GM23338 (cell line): ENCODE measurements around the gene ROCK2. TPM values are rescaled to one million over a fixed set of nuclear protein-coding genes. Genes with fewer than 3 reads are reported as not detected.

Experiments used
- ATAC-seq: fragments of 200-7000 bp; cut with Tn5 transposase; 3 replicates; pipeline ENCODE4 v1.9.1; 2020
- DNase-seq: peaks from one replicate; pipeline ENCODE4 v3.0.0-alpha.2; 2015; ENCODE audit warnings: low spot score
- H2AFZ ChIP-seq: fragments of 200-600 bp; sonication (generic); 2 replicates; pipeline ENCODE4 v1.8.0; 2016; ENCODE audit warnings: antibody characterized with exemption, mild to moderate bottlenecking, moderate library complexity
- H3F3A ChIP-seq: fragments of 200-600 bp; sonication (generic); replicated peaks from 2 replicates; pipeline ENCODE4 v1.8.0; 2017; ENCODE audit warnings: antibody characterized with exemption, mixed run types, low read depth
- H3K27ac ChIP-seq: fragments of 200-600 bp; sonication (generic); 2 replicates; pipeline ENCODE4 v1.6.1; 2016; ENCODE audit warnings: low read depth
- H3K27me3 ChIP-seq: fragments of 200-600 bp; sonication (generic); 2 replicates; pipeline ENCODE4 v1.8.0; 2016; ENCODE audit warnings: mild to moderate bottlenecking, mixed run types, moderate library complexity; ENCODE audit not compliant: insufficient read depth
- H3K36me3 ChIP-seq: fragments of 200-600 bp; sonication (generic); 2 replicates; pipeline ENCODE4 v1.8.0; 2016; ENCODE audit warnings: mild to moderate bottlenecking; ENCODE audit not compliant: insufficient read depth
- H3K4me1 ChIP-seq: fragments of 200-600 bp; sonication (generic); 2 replicates; pipeline ENCODE4 v1.8.0; 2016; ENCODE audit warnings: mild to moderate bottlenecking, moderate library complexity; ENCODE audit not compliant: insufficient read depth
- H3K4me2 ChIP-seq: fragments of 200-600 bp; sonication (generic); 2 replicates; pipeline ENCODE4 v1.7.1; 2017; ENCODE audit warnings: mixed run types
- H3K4me3 ChIP-seq: fragments of 200-600 bp; sonication (generic); 2 replicates; pipeline ENCODE4 v1.6.1; 2016; ENCODE audit warnings: mixed run types
- H3K79me2 ChIP-seq: fragments of 200-600 bp; sonication (generic); replicated peaks from 2 replicates; pipeline ENCODE4 v1.8.0; 2017; ENCODE audit warnings: mild to moderate bottlenecking; ENCODE audit not compliant: insufficient read depth
- H3K9me2 ChIP-seq: fragments of 200-600 bp; sonication (generic); 2 replicates; pipeline ENCODE4 v1.8.0; 2017; ENCODE audit not compliant: insufficient read depth
- H4K20me1 ChIP-seq: fragments of 200-600 bp; sonication (generic); replicated peaks from 2 replicates; pipeline ENCODE4 v1.8.0; 2017; ENCODE audit warnings: mild to moderate bottlenecking; ENCODE audit not compliant: insufficient read depth
- H3K27ac Mint-ChIP-seq: 2 replicates; pipeline ENCODE4 v1.8.0; 2020; ENCODE audit warnings: inconsistent platforms, mild to moderate bottlenecking, moderate library complexity, mixed read lengths
- H3K27me3 Mint-ChIP-seq: 3 replicates; pipeline ENCODE4 v1.8.0; 2022; ENCODE audit warnings: low read depth, mild to moderate bottlenecking, moderate library complexity, mixed read lengths, inconsistent platforms; ENCODE audit not compliant: insufficient read depth, poor library complexity
- H3K36me3 Mint-ChIP-seq: 3 replicates; pipeline ENCODE4 v1.8.0; 2021; ENCODE audit warnings: low read depth, mild to moderate bottlenecking, inconsistent platforms, moderate library complexity, mixed read lengths
- H3K4me1 Mint-ChIP-seq: 3 replicates; pipeline ENCODE4 v1.8.0; 2020; ENCODE audit warnings: mild to moderate bottlenecking, inconsistent platforms, mixed read lengths
- H3K4me3 Mint-ChIP-seq: 3 replicates; pipeline ENCODE4 v1.8.0; 2021; ENCODE audit warnings: moderate library complexity, mild to moderate bottlenecking, inconsistent platforms, mixed read lengths
- H3K9me3 Mint-ChIP-seq: 3 replicates; pipeline ENCODE4 v1.8.0; 2020; ENCODE audit warnings: moderate library complexity, mild to moderate bottlenecking, inconsistent platforms, mixed read lengths
- CREB1 ChIP-seq: fragments of 250-450 bp; sonication (Bioruptor Pico); IDR thresholded peaks from 2 replicates; pipeline ENCODE4 v1.5.0; 2020; ENCODE audit warnings: low read depth, mild to moderate bottlenecking, moderate library complexity
- EZH2 ChIP-seq: fragments of 200-600 bp; sonication (generic); IDR thresholded peaks from one replicate; pipeline ENCODE4 v1.8.0; 2017; ENCODE audit warnings: antibody characterized with exemption, mild to moderate bottlenecking, low read depth; ENCODE audit not compliant: unreplicated experiment
- EZH2phosphoT487 ChIP-seq: fragments of 200-600 bp; sonication (generic); IDR thresholded peaks from one replicate; pipeline ENCODE4 v1.8.1; 2018; ENCODE audit warnings: antibody characterized with exemption; ENCODE audit not compliant: unreplicated experiment
- JUNB ChIP-seq: IDR thresholded peaks from one replicate; pipeline ENCODE4 v1.6.1; 2016; ENCODE audit warnings: antibody characterized with exemption; ENCODE audit not compliant: unreplicated experiment
- NANOG ChIP-seq: IDR thresholded peaks from 2 replicates; pipeline ENCODE4 v1.6.1; 2016; ENCODE audit warnings: antibody characterized with exemption, borderline replicate concordance
- POLR2AphosphoS5 ChIP-seq: IDR thresholded peaks from 2 replicates; pipeline ENCODE4 v1.6.1; 2016; ENCODE audit warnings: antibody characterized with exemption, low read depth
- STAT1 ChIP-seq: IDR thresholded peaks from one replicate; pipeline ENCODE4 v1.6.1; 2016; ENCODE audit warnings: antibody characterized with exemption; ENCODE audit not compliant: unreplicated experiment
- ZNF114 ChIP-seq: fragments of 250-450 bp; sonication (Bioruptor Pico); IDR thresholded peaks from 2 replicates; pipeline ENCODE4 v1.5.0; 2020; ENCODE audit warnings: mild to moderate bottlenecking, moderate library complexity
- ZNF331 ChIP-seq: fragments of 250-450 bp; sonication (Bioruptor Pico); IDR thresholded peaks from 2 replicates; pipeline ENCODE4 v1.5.0; 2020; ENCODE audit warnings: low read depth, mild to moderate bottlenecking, moderate library complexity
- polyA plus RNA-seq: library from polyadenylated mRNA; unstranded; fragments of >200 nt; fragmentation: Nextera tagmentation; extraction: Ambion mirVana; gene quantifications from 2 replicates; pipeline ENCODE4 v1.2.1, GENCODE V29; 2016
- total RNA-seq: library from RNA; depleted of rRNA; stranded (reverse); fragments of >200 nt; shearing (Covaris generic); gene quantifications from 2 replicates; pipeline ENCODE4 v1.2.3, GENCODE V29; 2014
- TF ChIP-seq, protein P1 (sequence below): IDR thresholded peaks from one replicate; pipeline ENCODE4 v1.6.1; 2018; ENCODE audit warnings: antibody characterized with exemption; ENCODE audit not compliant: unreplicated experiment
- TF ChIP-seq, protein P2 (sequence below), 2 experiments: fragments of 200-600 bp in 1 of 2; sonication (generic) in 1 of 2; conservative IDR thresholded peaks; 2 replicates each; pipeline versions ENCODE4 v1.5.1 to v1.6.1; 2016 to 2017; ENCODE audit warnings: antibody characterized with exemption in 2 of 2, low read depth in 2 of 2, mild to moderate bottlenecking in 2 of 2, moderate library complexity in 1 of 2
- TF ChIP-seq, protein P3 (sequence below): IDR thresholded peaks from 2 replicates; pipeline ENCODE4 v1.6.1; 2016; ENCODE audit warnings: antibody characterized with exemption

The ROCK2 gene
- total and polyA plus RNA-seq, 2 experiments from 2014 or later, result 16.4 to 28.0 TPM

DNA sequence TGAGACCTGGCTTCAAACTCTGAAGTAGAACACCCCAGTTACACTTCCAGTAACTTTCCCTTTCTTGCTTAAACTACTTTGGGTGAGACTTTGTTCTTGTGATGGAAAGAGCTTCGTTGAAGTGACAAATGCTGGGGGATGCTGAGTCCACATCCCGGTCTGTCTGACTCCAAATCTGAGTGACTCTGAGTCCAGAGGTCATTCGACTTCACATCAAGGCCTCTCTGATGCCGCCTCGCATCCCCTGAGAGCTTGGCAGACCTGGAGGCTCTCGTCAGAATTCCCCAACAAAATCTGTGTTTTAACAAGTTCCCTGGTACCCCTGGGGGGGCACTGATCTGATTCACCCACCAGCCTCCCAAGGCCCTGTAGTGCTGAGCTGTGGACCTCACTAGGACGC, 31.6 kb upstream of the ROCK2 start:
- Mint-ChIP-seq H3K9me3 (no peaks in the 10 kb centered on the region), H3K36me3 (no peaks in the 10 kb centered on the region; the same call in 2 of the 3 replicates), H3K27me3 (peaks cover 4% of the 10 kb centered on the region), H3K27ac (no peak overlapping the region), H3K4me1 (peaks cover 16% of the 10 kb centered on the region), H3K4me3 (no peak overlapping the region)
- no peak overlapping the region for H3K4me3 ChIP-seq
- H2AFZ ChIP-seq, result 0 out of 2 replicates have a peak overlapping the region, but pooled peaks have one; percentile 52
- TF ChIP-seq EZH2phosphoT487 (no peak), ZNF114 (CRISPR knock-in tag) (no peak), CREB1 (CRISPR knock-in tag) (no peak), EZH2 (no peak), ZNF331 (CRISPR knock-in tag) (no peak)
- TF ChIP-seq, protein P1, sequence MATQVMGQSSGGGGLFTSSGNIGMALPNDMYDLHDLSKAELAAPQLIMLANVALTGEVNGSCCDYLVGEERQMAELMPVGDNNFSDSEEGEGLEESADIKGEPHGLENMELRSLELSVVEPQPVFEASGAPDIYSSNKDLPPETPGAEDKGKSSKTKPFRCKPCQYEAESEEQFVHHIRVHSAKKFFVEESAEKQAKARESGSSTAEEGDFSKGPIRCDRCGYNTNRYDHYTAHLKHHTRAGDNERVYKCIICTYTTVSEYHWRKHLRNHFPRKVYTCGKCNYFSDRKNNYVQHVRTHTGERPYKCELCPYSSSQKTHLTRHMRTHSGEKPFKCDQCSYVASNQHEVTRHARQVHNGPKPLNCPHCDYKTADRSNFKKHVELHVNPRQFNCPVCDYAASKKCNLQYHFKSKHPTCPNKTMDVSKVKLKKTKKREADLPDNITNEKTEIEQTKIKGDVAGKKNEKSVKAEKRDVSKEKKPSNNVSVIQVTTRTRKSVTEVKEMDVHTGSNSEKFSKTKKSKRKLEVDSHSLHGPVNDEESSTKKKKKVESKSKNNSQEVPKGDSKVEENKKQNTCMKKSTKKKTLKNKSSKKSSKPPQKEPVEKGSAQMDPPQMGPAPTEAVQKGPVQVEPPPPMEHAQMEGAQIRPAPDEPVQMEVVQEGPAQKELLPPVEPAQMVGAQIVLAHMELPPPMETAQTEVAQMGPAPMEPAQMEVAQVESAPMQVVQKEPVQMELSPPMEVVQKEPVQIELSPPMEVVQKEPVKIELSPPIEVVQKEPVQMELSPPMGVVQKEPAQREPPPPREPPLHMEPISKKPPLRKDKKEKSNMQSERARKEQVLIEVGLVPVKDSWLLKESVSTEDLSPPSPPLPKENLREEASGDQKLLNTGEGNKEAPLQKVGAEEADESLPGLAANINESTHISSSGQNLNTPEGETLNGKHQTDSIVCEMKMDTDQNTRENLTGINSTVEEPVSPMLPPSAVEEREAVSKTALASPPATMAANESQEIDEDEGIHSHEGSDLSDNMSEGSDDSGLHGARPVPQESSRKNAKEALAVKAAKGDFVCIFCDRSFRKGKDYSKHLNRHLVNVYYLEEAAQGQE, result no peak
- TF ChIP-seq, protein P2, sequence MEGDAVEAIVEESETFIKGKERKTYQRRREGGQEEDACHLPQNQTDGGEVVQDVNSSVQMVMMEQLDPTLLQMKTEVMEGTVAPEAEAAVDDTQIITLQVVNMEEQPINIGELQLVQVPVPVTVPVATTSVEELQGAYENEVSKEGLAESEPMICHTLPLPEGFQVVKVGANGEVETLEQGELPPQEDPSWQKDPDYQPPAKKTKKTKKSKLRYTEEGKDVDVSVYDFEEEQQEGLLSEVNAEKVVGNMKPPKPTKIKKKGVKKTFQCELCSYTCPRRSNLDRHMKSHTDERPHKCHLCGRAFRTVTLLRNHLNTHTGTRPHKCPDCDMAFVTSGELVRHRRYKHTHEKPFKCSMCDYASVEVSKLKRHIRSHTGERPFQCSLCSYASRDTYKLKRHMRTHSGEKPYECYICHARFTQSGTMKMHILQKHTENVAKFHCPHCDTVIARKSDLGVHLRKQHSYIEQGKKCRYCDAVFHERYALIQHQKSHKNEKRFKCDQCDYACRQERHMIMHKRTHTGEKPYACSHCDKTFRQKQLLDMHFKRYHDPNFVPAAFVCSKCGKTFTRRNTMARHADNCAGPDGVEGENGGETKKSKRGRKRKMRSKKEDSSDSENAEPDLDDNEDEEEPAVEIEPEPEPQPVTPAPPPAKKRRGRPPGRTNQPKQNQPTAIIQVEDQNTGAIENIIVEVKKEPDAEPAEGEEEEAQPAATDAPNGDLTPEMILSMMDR (conservative IDR thresholded peaks at IDR 0.05; ENCODE audit: low read depth in 2 of 2), result no peak
- no peak for ATAC-seq
- no peaks in the 10 kb centered on the region for H4K20me1 ChIP-seq
- peaks cover 9% of the 10 kb centered on the region; the same call in 1 of the 2 replicates for H3K4me1 ChIP-seq
- no peaks in the 10 kb centered on the region for H3K79me2 ChIP-seq
- H3K27me3 ChIP-seq, result no peaks in the 10 kb centered on the region
- H3K36me3 ChIP-seq, result no peaks in the 10 kb centered on the region
- H3K4me2 ChIP-seq, result no peak overlapping the region
- DNase-seq, result no peak
- no peaks in the 10 kb centered on the region for H3F3A ChIP-seq
- no peak overlapping the region for H3K27ac ChIP-seq
- H3K9me2 ChIP-seq, result 0 out of 2 replicates have a peak, but pooled peaks cover 3% of the 10 kb centered on the region

DNA sequence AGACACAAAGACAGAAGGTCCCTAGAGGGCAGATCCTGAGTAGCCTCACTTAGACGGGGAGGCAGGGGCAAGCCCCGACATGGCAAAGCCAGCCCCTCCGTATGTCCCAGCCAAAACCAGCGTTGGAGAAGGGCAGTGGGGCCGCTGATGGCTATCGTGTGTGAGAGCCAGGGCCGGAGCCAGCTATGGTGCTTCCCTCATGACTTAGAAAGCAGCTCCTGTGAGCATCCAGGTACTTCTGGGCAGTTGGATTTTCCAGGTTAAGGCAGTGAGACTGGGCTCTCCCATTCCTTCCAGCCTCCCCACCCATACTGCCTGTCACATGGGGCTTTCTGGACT, 31.2 kb upstream of the ROCK2 start:
- H3K4me3 Mint-ChIP-seq, result no peak overlapping the region
- Histone ChIP-seq H4K20me1 (no peaks in the 10 kb centered on the region), H3K36me3 (no peaks in the 10 kb centered on the region), H3K79me2 (no peaks in the 10 kb centered on the region), H3K27me3 (no peaks in the 10 kb centered on the region), H3K4me2 (no peak overlapping the region), H3K27ac (no peak overlapping the region), H3F3A (no peaks in the 10 kb centered on the region), H3K4me1 (peaks cover 9% of the 10 kb centered on the region; the same call in 1 of the 2 replicates), H3K9me2 (0 out of 2 replicates have a peak, but pooled peaks cover 3% of the 10 kb centered on the region), H3K4me3 (no peak overlapping the region), H2AFZ (0 out of 2 replicates have a peak overlapping the region, but pooled peaks have one; percentile 52)
- H3K27ac Mint-ChIP-seq, result no peak overlapping the region
- H3K27me3 Mint-ChIP-seq, result peaks cover 4% of the 10 kb centered on the region
- no peak; the same call in 2 of the 3 replicates for ATAC-seq
- peaks cover 16% of the 10 kb centered on the region for H3K4me1 Mint-ChIP-seq
- no peak for DNase-seq
- no peaks in the 10 kb centered on the region for H3K9me3 Mint-ChIP-seq
- H3K36me3 Mint-ChIP-seq, result no peaks in the 10 kb centered on the region; the same call in 2 of the 3 replicates
- TF ChIP-seq EZH2phosphoT487, result no peak
- no peak for TF ChIP-seq CREB1 (CRISPR knock-in tag)
- no peak for TF ChIP-seq POLR2AphosphoS5
- TF ChIP-seq EZH2, result no peak
- TF ChIP-seq JUNB, result no peak
- TF ChIP-seq STAT1, result no peak
- TF ChIP-seq, protein P3, sequence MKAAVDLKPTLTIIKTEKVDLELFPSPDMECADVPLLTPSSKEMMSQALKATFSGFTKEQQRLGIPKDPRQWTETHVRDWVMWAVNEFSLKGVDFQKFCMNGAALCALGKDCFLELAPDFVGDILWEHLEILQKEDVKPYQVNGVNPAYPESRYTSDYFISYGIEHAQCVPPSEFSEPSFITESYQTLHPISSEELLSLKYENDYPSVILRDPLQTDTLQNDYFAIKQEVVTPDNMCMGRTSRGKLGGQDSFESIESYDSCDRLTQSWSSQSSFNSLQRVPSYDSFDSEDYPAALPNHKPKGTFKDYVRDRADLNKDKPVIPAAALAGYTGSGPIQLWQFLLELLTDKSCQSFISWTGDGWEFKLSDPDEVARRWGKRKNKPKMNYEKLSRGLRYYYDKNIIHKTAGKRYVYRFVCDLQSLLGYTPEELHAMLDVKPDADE, result no peak
- TF ChIP-seq ZNF114 (CRISPR knock-in tag), result no peak
- no peak for TF ChIP-seq ZNF331 (CRISPR knock-in tag)
- TF ChIP-seq, protein P1, result no peak
- TF ChIP-seq NANOG, result no peak
